GM21367 (cell line): ENCODE data around the gene CFAP54.
"Not testable (repeated sequence)": the region's sequence is repeated elsewhere in the genome, so short reads cannot be mapped to it uniquely, and the experiment has no call there.

Experiments
- ATAC-seq: cut with Tn5 transposase; IDR thresholded peaks from one replicate; pipeline ENCODE4 v1.9.1; 2021; ENCODE audit not compliant: unreplicated experiment

The CFAP54 gene

GRCh38 chr12:96729466-96729865 is 240.1 kb downstream of the CFAP54 start:
- ATAC-seq: not testable (repeated sequence)

DNA sequence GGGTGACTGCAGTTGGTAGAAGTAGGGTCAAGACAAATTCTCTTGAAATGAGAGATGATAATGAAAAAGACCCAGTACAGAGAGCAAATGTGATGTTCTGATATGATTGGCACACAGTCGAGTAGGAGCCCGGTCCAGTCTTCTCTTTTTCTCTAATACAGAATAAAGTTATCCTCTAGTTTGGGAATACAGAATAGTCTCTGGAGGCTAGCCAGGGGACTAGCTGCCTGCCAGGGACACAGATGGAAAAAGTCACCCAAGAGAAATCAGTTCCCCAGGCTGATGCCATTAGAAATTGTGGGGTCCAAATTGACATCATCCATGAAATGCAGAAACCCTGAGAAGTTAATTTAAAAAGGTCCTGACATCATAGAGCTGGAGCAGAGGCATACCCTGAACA is 240.5 kb downstream of the CFAP54 start:
- ATAC-seq: no peak

DNA sequence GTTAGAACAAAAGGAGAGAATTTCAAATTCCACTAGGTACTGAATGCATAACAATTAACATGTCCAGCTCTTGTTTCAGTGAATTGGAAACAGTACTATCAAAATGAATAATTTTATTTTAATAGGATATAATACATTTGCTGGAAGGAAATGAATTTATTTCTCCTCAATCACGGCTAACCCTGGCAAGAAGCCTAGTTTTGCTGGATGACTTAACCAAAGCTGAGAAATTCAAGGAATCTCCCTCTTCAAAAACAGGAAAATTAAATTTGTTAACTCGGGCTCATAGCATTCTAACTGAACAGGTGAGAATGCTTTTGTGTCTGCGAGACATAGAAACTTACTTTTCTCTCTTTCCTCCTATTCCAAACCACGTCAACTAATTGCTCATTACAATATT is 254.2 kb downstream of the CFAP54 start:
- ATAC-seq: no peak

DNA sequence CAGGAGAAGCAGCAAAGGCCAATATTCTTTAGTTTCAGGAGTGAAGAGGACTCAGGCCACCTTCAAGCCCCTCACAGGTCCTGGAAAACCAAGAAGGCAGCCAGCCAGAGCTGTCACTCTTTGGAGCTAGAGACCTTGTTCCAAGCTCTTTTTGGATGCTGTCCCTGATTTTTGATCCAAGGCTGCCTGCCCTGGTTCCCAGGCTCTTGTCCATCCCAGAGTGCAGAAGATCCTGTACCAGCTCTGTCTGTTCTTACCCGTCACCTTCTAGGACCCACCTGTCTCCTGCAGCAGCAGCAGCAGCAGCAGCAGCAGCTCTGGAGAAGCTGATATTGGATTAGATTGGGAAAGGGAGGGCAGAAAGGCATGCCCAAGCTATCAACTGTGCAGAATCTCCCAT is 260.6 kb downstream of the CFAP54 start:
- no peak for ATAC-seq

DNA sequence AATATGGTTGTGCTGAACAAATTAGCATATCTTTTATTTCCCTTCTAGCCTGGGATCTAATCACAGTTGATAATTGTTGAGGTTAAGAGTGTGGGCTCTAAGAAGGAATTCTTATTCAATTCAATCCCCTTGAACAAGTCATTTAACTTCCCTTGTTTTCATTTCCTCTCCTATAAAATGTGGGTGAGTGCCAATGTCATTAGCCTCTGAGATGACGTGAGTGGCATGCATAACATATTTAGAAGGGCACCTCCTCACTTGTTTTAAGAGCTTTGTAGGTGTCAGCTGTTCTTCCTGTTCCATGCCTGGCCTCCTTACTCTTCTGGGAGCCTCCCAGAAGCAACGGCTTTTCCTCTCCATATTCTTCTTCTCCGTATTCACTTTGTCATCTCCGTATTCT is 262.2 kb downstream of the CFAP54 start:
- no peak for ATAC-seq

GRCh38 chr12:96752211-96752610 is 262.8 kb downstream of the CFAP54 start:
- no peak for ATAC-seq

DNA sequence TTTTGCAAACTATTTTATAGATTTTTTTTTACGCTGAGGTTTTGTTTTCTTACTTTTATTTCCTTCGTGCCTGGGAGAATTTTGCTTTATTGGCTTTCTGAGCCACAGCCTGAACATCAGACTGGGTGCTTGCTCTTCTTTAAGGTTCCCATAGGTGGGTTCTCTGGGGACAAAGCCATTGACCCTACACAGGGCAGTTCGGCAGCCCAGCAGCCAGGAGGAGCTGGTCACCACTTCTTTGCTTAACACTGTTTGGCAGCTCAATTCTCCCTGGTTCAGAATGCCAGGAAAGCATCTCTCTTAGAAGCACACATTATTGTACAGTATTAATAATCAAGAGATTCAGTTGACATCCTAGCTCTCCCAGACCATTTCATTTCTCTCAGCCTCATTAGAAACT is 276.9 kb downstream of the CFAP54 start:
- ATAC-seq: no peak

GRCh38 chr12:96769400-96769799 is 280.0 kb downstream of the CFAP54 start:
- ATAC-seq: no peak

DNA sequence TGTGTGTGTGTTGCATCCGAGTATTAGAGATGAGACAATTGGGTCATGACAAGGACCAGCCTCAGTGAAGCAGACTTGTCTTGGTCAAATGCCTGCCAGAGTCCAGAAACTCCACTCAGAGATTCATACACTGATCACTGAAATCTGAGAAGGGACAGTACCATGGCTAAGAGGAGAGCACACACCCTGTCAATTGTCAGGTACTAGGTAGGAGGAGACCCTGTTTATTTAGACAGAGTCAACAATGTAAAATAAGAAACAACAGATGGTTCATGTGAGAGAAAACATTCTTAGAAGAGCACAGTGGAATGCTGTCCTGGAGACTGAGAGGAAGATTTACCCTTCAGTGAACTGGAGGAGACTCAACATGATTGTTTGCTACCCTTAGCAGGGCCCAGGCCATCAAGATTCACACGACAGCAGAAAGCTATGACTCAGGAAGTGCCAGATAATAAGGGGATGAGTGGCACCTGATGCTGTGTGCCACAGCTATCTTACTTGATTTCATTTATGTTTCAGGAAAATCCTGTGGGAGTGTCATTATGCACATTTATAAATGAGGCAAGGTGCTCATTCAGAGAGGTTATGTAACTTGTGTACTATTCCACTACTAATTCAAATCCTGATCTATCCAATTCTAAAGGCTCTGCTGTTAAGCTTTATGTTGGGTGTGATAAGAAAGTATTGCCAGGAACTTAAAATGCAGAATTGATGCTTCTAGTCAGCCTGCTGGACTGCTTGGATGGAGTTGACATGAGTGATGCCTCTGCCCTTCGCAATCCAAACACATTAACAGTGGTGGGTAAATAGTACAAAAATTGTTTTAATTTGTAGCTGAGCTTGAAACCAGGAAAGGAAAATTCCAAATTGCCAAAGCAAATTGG is 281.1 kb downstream of the CFAP54 start:
- no peak for ATAC-seq

- no peak for ATAC-seq
Measured at GRCh38 chr12:96773031-96773430, 283.7 kb downstream of the CFAP54 start.

DNA sequence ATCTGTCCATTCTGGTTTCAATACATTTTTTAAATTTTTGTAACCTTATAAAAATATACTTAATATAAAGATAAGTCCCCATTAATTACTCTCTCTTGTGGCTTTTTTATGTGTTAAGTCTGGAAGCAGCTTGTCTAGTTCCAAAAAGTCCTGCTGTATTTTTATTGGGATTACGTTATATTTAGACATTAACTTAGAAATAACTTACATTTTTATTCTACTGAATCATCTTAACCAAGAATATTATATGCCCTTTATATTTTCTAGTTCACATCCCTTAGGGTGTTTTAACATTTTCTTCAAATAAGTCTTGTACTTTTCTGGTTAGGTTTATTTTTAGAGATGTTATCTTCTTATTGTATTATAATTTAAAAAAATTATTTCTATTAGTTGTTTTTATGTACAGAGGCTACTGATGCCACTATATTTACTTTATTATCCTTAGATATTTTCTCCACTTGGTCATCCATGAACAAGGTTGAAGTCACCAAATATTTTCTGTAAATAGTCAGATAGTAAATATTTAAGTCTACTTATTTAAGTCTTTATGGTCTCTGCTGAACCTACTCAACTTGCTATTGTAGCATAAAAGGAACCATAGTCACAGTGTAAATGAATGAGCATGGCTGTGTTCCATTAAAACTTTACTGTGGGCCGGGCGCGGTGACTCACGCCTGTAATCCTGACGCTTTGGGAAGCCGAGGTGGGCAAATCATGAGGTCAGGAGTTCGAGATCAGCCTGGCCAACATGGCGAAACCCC is 285.3 kb downstream of the CFAP54 start:
- ATAC-seq: no peak

- ATAC-seq: no peak
Measured at GRCh38 chr12:96776908-96777307, 287.5 kb downstream of the CFAP54 start.

GRCh38 chr12:96780330-96780729 is 291.0 kb downstream of the CFAP54 start:
- no peak for ATAC-seq

DNA sequence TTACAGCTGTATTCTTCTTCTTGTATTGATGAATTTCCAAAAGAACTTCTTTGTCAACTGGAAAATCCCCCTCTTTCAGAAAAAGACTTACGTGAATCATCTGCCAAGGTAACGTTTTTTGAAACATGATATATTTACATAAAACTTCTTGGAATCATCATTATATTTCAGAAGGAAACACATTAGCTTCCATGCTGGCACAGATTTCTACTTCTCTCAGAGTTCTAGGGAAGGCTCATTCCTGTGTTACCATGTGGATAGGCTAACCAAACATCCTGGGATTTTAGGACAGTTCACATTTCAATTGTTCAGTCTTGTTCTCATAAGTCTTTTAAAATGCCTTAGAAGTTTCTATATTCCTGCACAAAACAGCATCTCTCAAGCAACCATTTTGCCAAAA is 297.4 kb downstream of the CFAP54 start:
- ATAC-seq: no peak

DNA sequence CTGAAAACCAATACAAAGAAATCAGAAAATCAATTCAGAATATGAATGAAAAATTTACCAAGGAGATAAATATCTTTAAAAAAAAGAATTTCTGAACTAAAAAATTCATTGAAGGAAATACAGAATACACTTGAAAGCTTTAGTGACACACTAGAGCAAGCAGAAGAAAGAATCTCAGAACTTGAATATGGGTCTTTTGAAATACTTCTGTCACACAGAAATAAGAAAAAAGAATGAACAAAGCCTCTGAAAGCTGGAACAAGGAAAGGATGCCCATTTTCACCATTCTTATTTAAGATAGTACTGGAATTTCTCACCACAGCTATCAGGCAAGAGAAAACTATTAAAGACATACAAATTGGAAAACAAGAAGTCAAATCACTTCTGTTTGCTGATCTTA is 314.6 kb downstream of the CFAP54 start:
- ATAC-seq: no peak

GRCh38 chr12:96806272-96806671 is 316.9 kb downstream of the CFAP54 start:
- no peak for ATAC-seq

GRCh38 chr12:96807741-96808140 is 318.4 kb downstream of the CFAP54 start:
- ATAC-seq: no peak

GRCh38 chr12:96808587-96808986 is 319.2 kb downstream of the CFAP54 start:
- ATAC-seq: no peak

DNA sequence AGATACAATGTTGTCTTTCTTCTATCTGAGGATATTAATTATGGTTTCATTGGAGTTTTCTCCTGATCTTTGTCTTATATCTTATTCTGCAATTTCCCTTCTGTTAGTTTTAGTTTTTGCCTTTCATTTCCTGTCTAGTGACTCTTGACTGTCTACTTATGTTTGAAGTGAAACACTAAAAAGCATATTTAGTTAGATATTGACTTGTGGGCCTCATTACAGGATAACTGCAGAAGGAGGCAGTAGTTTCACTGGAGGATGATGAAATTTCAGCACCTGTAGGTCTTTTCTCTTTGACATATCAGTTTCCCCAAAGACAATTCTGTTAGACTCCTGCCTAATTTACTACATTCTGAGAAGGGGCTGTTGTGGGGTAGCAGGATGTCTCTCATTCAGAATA is 320.1 kb downstream of the CFAP54 start:
- no peak for ATAC-seq

DNA sequence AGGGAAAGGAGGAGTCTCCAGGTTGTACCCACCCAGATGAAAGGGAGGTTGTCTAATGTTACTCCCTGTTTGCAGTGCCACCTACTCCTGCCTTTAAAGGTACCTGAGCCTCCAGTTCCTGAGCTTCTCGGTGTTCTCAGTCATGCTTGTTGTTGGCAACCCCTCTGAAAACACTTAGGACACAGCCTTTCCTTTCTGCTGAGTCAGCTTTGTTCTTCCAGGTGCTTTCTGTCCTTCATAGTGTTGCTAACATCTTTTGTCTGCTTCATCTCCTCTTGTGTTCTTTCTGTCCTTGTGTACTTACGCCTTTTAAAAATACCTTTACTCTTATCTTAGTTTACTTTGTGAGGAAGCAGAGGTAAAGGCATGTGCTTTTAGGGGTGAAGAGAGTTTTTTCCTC is 320.7 kb downstream of the CFAP54 start:
- ATAC-seq: no peak

DNA sequence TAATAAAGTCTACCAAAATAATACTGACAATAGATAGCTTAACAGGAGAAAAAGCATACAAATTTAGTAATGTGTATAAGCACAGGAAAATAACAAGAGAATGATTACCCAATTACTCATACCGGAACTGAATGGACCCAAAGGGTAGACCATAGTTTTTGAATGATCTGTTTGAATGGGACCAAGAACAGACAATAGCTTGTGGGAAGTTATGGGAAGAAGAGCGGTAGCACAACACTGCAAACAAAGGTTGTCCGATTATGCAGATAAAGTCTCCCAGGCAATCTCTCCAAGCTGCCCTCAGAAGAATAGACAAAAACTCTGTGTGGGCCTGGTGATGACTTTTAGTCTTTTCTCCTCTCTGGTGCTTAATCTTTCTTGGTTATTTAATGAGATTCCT is 321.1 kb downstream of the CFAP54 start:
- ATAC-seq: no peak

GRCh38 chr12:96811083-96811482 is 321.7 kb downstream of the CFAP54 start:
- ATAC-seq: no peak
